GM21390 (cell line): ENCODE results near the gene FOLR1.
"Not testable (repeated sequence)": the region's sequence is repeated elsewhere in the genome, so short reads cannot be mapped to it uniquely, and the experiment has no call there.

Source experiments
- ATAC-seq: cut with Tn5 transposase; IDR thresholded peaks from one replicate; pipeline ENCODE4 v1.9.1; 2021; ENCODE audit not compliant: unreplicated experiment

The FOLR1 gene

GRCh38 chr11:72191961-72192381, at the start of gene FOLR1:
TSS of gene FOLR1 (plus strand) at chr11:72192140. CDS start at chr11:72192174, 34 bp downstream.
- ATAC-seq, result no peak

DNA sequence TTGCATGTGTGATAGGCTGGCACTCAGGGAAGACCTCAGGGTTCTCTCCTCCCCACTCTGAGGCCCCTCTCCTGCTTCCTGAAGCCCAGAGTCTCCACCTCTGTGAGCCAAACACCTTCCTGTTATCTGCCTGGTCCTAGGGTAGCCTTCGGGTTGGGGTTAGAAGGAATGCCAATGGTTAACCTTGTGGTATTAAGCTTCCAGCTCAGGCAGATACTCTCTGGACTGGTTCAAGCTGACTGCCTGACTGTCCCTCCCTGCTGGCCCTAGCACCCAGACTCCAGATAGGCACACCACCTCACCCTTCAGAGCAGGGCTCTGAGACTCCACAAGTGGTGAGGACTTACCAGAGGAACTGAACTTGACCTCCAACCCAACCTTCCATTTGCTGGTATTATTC, 49.4 kb upstream of the FOLR1 start:
- ATAC-seq, result not testable (repeated sequence)

DNA sequence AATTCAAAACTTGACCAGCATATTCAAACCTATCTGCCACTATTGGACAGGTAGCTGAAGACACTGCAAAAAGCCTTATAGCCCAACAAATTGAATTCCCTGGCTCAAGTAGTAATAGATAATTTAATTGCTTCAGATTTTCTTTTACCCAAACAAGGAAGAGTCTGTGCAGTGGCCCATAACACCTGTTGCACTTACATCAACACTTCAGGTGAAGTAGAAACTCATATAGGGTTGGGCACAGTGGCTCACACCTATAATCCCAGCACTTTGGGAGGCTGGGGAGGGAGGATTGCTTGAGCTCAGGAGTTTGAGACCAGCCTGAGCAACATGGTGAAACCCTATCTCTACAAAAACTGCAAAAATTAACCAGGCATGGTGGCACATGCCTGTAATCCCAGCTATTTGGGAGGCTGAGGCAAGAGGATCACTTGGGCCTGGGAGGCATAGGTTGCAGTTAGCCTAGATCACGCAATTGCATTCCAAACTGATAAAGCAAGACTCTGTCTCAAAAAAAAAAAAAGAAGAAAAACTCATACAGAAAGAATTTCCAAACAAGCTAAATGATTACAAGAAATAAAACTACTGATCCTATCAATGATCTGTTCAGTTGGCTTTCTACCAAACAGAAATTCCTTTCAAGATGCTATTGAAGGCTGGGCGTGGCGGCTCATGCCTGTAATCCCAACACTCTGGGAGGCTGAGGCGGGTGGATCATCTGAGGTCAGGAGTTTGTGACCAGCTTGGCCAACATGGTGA, 47.0 kb upstream of the FOLR1 start:
- ATAC-seq, result no peak

GRCh38 chr11:72146625-72147024, 45.3 kb upstream of the FOLR1 start:
- no peak for ATAC-seq

DNA sequence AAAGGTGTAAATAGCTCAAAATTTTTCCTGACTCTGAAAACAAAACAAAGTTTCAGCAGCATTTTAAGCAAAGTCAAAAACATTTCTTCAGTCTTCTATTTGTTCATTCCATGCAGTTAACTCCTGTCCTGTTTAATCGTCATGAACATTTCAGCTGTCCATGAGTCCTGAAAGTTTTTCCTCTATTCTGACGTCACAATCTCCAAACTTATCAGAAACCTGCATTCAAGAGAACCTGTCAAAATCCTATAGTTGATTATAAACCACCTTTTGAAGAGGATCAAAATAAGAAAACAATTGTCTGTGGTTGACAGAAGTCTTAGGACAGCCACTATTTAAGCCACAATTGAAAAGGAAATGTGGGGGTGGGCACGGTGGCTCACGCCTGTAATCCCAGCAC, 41.1 kb upstream of the FOLR1 start:
- no peak for ATAC-seq

DNA sequence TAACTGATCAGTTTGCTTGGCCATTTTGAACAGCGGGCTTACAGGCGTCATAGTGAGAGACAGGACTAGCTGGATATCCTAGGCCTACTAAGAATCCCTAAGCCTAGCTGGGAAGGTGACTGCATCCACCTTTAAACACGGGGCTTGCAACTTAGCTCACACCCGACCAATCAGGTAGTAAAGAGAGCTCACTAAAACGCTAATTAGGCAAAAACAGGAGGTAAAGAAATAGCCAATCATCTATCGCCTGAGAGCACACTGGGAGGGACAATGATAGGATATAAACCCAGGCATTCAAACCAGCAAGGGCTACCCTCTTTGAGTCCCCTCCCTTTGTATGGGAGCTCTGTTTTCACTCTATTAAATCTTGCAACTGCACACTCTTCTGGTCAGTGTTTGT, 38.1 kb upstream of the FOLR1 start:
- not testable (repeated sequence) for ATAC-seq

GRCh38 chr11:72154816-72155215, 37.1 kb upstream of the FOLR1 start:
- ATAC-seq, result no peak

DNA sequence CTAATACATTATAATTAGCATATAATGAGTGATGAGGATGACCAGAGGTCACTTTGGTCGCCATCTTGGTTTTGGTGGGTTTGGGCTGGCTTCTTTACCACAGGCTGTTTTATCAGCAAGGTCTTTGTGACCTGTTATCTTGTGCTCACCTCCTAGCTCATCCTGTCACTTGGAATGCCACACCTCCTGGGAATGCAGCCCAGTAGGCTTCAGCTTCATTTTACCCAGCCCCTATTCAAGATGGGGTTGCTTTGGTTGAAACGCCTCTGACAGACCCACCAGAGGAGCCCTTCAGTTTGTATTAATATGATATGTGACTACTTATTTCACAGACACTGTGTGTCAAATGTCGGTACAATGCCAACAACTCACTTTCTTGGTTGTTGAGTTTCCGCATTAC, 36.2 kb upstream of the FOLR1 start:
- ATAC-seq, result no peak

DNA sequence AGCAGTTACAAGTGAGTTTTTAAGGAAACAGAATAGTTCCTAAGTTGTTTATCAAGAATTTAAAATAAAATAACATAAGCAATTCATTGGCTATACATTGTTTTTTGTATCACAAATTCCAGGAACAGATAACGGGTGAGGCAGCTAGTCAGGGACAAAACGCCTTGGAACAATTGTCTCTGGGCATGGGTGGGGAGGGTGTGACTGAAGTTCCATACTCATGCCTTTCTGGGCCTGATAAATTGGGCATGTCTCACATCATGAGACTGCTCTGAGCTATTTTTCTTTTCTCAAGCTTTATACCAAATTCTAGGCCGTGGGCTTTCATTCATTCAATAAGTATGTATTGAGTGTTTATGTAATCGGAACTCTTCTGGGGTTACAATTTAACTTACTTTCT, 34.8 kb upstream of the FOLR1 start:
- no peak for ATAC-seq

- ATAC-seq, result no peak
These were observed 31.6 kb upstream of the FOLR1 start for GRCh38 chr11:72160319-72160718.

GRCh38 chr11:72162891-72163492, 28.9 kb upstream of the FOLR1 start:
- ATAC-seq, result no peak

DNA sequence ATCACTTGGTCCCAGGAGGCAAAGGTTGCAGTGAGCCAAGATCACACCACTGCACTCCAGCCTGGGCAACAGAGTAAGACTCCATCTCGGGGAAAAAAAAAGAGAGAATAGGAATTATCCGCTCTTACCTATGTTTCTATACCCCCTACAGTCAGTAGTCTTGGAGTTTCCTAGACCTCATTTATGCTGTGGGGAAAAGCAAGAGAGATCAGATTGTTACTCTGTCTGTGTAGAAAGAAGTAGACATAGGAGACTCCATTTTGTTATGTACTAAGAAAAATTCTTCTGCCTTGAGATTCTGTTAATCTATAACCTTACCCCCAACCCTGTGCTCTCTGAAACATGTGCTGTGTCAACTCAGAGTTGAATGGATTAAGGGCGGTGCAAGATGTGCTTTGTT, 27.8 kb upstream of the FOLR1 start:
- not testable (repeated sequence) for ATAC-seq

GRCh38 chr11:72169046-72169555, 22.8 kb upstream of the FOLR1 start:
- ATAC-seq, result not testable (repeated sequence)

GRCh38 chr11:72169754-72170153, 22.2 kb upstream of the FOLR1 start:
- not testable (repeated sequence) for ATAC-seq

DNA sequence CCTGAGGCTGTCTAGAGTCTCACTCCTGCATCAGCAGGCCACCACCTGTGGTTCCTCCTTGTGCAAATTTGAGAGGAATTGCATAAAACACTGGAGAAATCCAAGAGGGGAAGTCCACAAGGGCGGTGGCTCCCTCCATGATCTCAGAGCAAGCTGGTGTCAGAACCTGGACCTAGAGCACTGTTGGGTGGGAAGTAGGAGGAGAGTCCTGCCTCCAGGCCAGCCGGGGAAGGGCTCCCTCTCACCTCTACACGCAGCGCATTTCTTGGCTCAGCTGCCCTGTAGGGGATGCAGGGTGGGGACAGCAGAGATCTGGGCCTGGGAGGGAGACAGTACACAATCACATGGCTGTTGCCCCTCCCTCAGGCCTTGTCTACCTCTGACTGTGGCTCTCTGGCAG, 19.9 kb upstream of the FOLR1 start:
- not testable (repeated sequence) for ATAC-seq

DNA sequence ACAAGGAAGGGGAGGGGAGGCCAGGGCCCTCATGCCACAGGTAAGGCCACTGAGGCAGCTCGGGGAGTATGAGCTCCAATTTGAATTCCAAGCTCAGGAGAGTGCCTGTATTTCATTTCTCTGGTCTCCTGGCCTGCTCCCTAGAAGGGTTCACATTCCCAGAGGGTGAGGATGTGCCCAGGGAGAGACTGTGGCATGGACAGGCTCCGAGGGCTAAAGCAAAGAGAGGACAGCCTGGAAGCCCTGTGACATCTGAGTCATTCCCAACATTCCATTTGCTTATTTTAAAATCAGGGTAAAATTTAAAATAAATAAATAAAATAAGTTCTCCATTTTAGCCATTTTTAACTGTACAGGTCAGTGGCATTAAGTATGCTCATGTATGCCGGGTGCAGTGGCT, 18.6 kb upstream of the FOLR1 start:
- ATAC-seq, result no peak

GRCh38 chr11:72174302-72175070, 17.5 kb upstream of the FOLR1 start:
- no peak for ATAC-seq

DNA sequence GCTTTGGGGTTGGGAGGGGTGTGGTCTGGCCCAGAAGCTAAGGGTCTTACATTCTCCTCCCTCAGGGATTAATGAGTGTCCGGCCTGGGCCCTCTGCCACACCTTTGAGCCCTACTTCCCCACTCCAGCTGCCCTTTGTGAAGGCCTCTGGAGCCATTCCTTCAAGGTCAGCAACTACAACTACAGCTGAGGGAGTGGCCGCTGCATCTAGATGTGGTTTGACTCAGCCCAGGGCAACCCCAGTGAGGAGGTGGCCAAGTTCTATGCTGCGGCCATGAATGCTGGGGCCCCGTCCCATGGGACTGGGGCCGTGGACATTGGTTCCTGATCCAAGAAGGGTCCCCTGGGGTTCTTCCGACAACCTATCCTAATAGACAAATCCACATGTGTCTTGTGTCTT, 14.3 kb upstream of the FOLR1 start:
- ATAC-seq, result no peak

DNA sequence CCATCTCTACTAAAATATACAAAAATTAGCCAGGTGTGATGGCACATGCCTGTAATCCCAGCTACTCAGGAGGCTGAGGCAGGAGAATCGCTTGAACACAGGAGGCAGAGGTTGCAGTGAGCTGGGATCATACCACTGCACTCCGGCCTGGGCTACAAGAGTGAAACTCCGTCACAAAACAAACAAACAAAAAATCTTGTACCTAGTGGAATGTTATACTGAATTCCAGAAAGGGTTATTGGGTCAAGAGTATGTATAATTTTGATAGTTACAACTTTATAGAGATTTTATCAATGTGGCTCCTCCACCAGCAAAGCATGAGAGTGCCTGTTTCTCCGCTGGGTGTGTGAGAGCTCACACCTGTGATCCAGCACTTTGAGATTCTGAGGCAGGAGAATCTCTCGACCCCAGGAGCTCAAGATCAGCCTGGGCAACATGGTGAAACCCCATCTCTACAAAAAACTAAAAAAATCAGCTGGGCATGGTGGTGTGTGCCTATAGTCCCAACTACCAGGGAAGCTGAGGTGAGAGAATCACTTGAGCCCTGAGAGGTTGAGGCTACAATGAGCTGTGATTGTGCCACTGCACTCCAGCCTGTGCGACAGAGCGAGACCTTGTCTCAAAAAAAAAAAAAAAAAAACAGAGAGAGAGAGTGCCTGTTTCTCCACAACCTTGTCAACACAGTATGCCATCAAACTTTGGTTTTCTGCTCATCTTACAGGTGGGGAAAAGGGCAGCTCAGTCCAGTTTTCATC, 12.7 kb upstream of the FOLR1 start:
- ATAC-seq, result no peak

DNA sequence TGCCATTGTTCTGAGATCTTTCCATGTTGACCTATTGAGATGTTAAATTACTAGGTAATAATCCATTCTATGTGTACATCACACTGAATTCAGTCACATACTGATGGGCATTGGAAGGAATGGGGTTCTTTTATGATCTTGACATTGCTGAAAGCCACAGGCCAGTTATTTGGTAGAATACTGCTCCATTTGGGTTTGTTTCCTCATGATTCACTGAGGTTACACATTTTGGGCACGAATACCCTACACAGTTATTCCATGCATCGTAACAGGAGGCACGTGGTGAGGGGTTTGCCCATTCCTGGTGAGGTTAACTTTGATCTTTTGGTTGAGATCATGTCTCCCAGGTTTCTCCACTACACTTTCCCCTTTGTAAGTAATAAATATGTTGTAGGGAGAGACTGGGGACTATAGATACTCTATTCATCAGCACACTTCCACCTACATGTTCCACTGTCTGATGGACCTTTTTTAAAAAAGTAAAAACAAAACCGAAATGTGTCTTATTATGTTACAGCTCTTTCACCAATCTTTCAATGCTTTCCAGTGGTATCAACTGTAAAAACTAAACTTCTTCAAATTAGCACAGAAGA, 12.0 kb upstream of the FOLR1 start:
- no peak for ATAC-seq
